Stimulated activated CD8-positive, alpha-beta memory T cell treated with anti-CD3 and anti-CD28 coated beads, Interleukin-7, amount 100 ng/mL, for 4 hours (primary cell): ENCODE measurements around the gene ZCWPW1.
"Not testable (repeated sequence)": the region's sequence is repeated elsewhere in the genome, so short reads cannot be mapped to it uniquely, and the experiment has no call there.

Experiments
- DNase-seq, 2 donors: peaks; one replicate each; pipeline ENCODE4 v3.0.0-alpha.2; 2020; ENCODE audit warnings: low read depth in 2 of 2

The ZCWPW1 gene

GRCh38 chr7:100401811-100402210 lies 26.7 kb downstream of the ZCWPW1 start:
- DNase-seq = no peak

GRCh38 chr7:100400656-100401055 lies 27.8 kb downstream of the ZCWPW1 start:
- no peak for DNase-seq

GRCh38 chr7:100400041-100400440 lies 28.5 kb downstream of the ZCWPW1 start:
- no peak for DNase-seq

- DNase-seq = no peak
Measured at GRCh38 chr7:100398239-100398638, 30.3 kb downstream of the ZCWPW1 start.

GRCh38 chr7:100397315-100398081 lies 31.0 kb downstream of the ZCWPW1 start:
- DNase-seq = no peak

GRCh38 chr7:100396421-100396982 lies 32.0 kb downstream of the ZCWPW1 start:
- peak in 1 of 2 donors; percentile 39 for DNase-seq

- no peak for DNase-seq
Measured at GRCh38 chr7:100394077-100394476, 34.4 kb downstream of the ZCWPW1 start.

GRCh38 chr7:100393233-100393905 lies 35.1 kb downstream of the ZCWPW1 start:
- DNase-seq = no peak

- no peak for DNase-seq
Measured at GRCh38 chr7:100390286-100391009, 38.1 kb downstream of the ZCWPW1 start.

- no peak for DNase-seq
Measured at GRCh38 chr7:100389437-100390088, 38.9 kb downstream of the ZCWPW1 start.

GRCh38 chr7:100387695-100388094 lies 40.8 kb downstream of the ZCWPW1 start:
- no peak for DNase-seq

GRCh38 chr7:100386940-100387339 lies 41.6 kb downstream of the ZCWPW1 start:
- no peak for DNase-seq

- no peak for DNase-seq
Measured at GRCh38 chr7:100384628-100385294, 43.7 kb downstream of the ZCWPW1 start.

- not testable (repeated sequence) for DNase-seq
Measured at GRCh38 chr7:100382234-100382853, 46.2 kb downstream of the ZCWPW1 start.

- not testable (repeated sequence) for DNase-seq
Measured at GRCh38 chr7:100381531-100382233, 46.8 kb downstream of the ZCWPW1 start.

- no peak for DNase-seq
Measured at GRCh38 chr7:100380196-100380595, 48.3 kb downstream of the ZCWPW1 start.

GRCh38 chr7:100378114-100378755 lies 50.3 kb downstream of the ZCWPW1 start:
- DNase-seq = no peak

GRCh38 chr7:100376066-100376465 lies 52.4 kb downstream of the ZCWPW1 start:
- no peak for DNase-seq

GRCh38 chr7:100374601-100375000 lies 53.9 kb downstream of the ZCWPW1 start:
- DNase-seq = no peak
